Neural cell (in vitro differentiated cells): ENCODE data around the gene PDE6H. TPM values are rescaled to one million over a fixed set of nuclear protein-coding genes. Genes with fewer than 3 reads are reported as not detected.

Experiments used
- H2AFZ ChIP-seq: fragments of 200-600, 300-800 bp; sonication (generic), shearing (Covaris generic); 2 replicates; pipeline ENCODE4 v1.6.0; 2014; ENCODE audit warnings: low read depth, mild to moderate bottlenecking, antibody characterized with exemption, low read length, moderate library complexity
- H3F3A ChIP-seq: fragments of 200-600 bp; shearing (Covaris generic); 2 replicates; pipeline ENCODE4 v1.6.1; 2016; ENCODE audit warnings: mild to moderate bottlenecking, moderate library complexity, mixed read lengths, antibody characterized with exemption, low read length; ENCODE audit not compliant: insufficient read depth, poor library complexity, severe bottlenecking
- H3K27ac ChIP-seq: fragments of 200-600, 300-800 bp; sonication (generic), shearing (Covaris generic); 2 replicates; pipeline ENCODE4 v1.5.1; 2014; ENCODE audit warnings: mild to moderate bottlenecking, low read length, moderate library complexity
- H3K27me3 ChIP-seq: fragments of 300-800, 200-600 bp; sonication (generic), shearing (Covaris generic); 2 replicates; pipeline ENCODE4 v1.6.0; 2014; ENCODE audit warnings: mild to moderate bottlenecking, low read depth, low read length, moderate library complexity; ENCODE audit not compliant: insufficient read depth
- H3K36me3 ChIP-seq: fragments of 300-800, 200-600 bp; sonication (generic), shearing (Covaris generic); 2 replicates; pipeline ENCODE4 v1.5.1; 2014; ENCODE audit warnings: mild to moderate bottlenecking, antibody characterized with exemption, low read length, moderate library complexity; ENCODE audit not compliant: insufficient read depth
- H3K4me2 ChIP-seq: fragments of 300-800, 200-600 bp; sonication (generic), shearing (Covaris generic); 2 replicates; pipeline ENCODE4 v1.6.0; 2014; ENCODE audit warnings: mild to moderate bottlenecking, low read length
- H3K4me3 ChIP-seq: fragments of 300-800, 200-600 bp; sonication (generic), shearing (Covaris generic); 2 replicates; pipeline ENCODE4 v1.5.1; 2014; ENCODE audit warnings: mild to moderate bottlenecking, low read length, moderate library complexity
- H3K79me2 ChIP-seq: fragments of 200-600 bp; shearing (Covaris generic); replicated peaks from 2 replicates; pipeline ENCODE4 v1.6.0; 2014; ENCODE audit warnings: mild to moderate bottlenecking, low read length, moderate library complexity; ENCODE audit not compliant: insufficient read depth
- H3K9ac ChIP-seq: fragments of 300-800, 200-600 bp; sonication (generic), shearing (Covaris generic); 2 replicates; pipeline ENCODE4 v1.6.1; 2016; ENCODE audit warnings: mild to moderate bottlenecking, low read length, mixed read lengths
- H3K9me2 ChIP-seq: fragments of 200-600 bp; shearing (Covaris generic); 2 replicates; pipeline ENCODE4 v1.6.1; 2016; ENCODE audit warnings: mild to moderate bottlenecking, low read length, mixed read lengths; ENCODE audit not compliant: insufficient read depth
- H3K9me3 ChIP-seq: fragments of 200-600, 300-800 bp; sonication (generic), shearing (Covaris generic); 2 replicates; pipeline ENCODE4 v1.6.1; 2016; ENCODE audit warnings: mild to moderate bottlenecking, mixed run types, low read length, moderate library complexity, mixed read lengths
- H4K20me1 ChIP-seq: fragments of 200-600 bp; shearing (Covaris generic); 2 replicates; pipeline ENCODE4 v1.6.1; 2016; ENCODE audit warnings: mild to moderate bottlenecking, mixed run types; ENCODE audit not compliant: insufficient read depth
- EP300 ChIP-seq: fragments of 450-650 bp; conservative IDR thresholded peaks from 2 replicates; pipeline ENCODE4 v1.6.1; 2014; ENCODE audit warnings: antibody characterized with exemption, mild to moderate bottlenecking, moderate library complexity; ENCODE audit not compliant: poor library complexity, severe bottlenecking
- EZH2 ChIP-seq: fragments of 200-600, 300-800 bp; shearing (Covaris generic), sonication (generic); IDR thresholded peaks from 2 replicates; pipeline ENCODE4 v1.6.1; 2014; ENCODE audit warnings: antibody characterized with exemption, low read length, borderline replicate concordance, mild to moderate bottlenecking; ENCODE audit not compliant: insufficient read depth, poor library complexity, severe bottlenecking
- MXI1 ChIP-seq: fragments of 450-650 bp; conservative IDR thresholded peaks from 2 replicates; pipeline ENCODE4 v1.6.1; 2014; ENCODE audit warnings: antibody characterized with exemption, mild to moderate bottlenecking; ENCODE audit not compliant: poor library complexity, severe bottlenecking
- POLR2AphosphoS5 ChIP-seq: IDR thresholded peaks from 2 replicates; pipeline ENCODE4 v1.6.1; 2012
- RAD21 ChIP-seq: fragments of 450-650 bp; conservative IDR thresholded peaks from 2 replicates; pipeline ENCODE4 v1.6.1; 2014; ENCODE audit warnings: antibody characterized with exemption, mild to moderate bottlenecking, moderate library complexity
- SMC3 ChIP-seq: fragments of 450-650 bp; conservative IDR thresholded peaks from 2 replicates; pipeline ENCODE4 v1.6.1; 2014; ENCODE audit warnings: antibody characterized with exemption, mild to moderate bottlenecking, moderate library complexity; ENCODE audit not compliant: poor library complexity
- TAF1 ChIP-seq: IDR thresholded peaks from 2 replicates; pipeline ENCODE4 v1.6.1; 2012; ENCODE audit warnings: low read depth
- polyA plus RNA-seq: library from polyadenylated mRNA; depleted of rRNA; stranded (reverse); fragments of >200 nt; gene quantifications from 2 replicates; pipeline ENCODE4 v1.2.3, GENCODE V29; 2014
- TF ChIP-seq, protein P1 (sequence below): IDR thresholded peaks from 2 replicates; pipeline ENCODE4 v1.6.1; 2012; ENCODE audit warnings: borderline replicate concordance
- TF ChIP-seq, protein P2 (sequence below): fragments of 450-650 bp; IDR thresholded peaks from 2 replicates; pipeline ENCODE4 v1.5.1; 2014; ENCODE audit warnings: antibody characterized with exemption, mild to moderate bottlenecking, moderate library complexity; ENCODE audit not compliant: poor library complexity, severe bottlenecking

Gene PDE6H
- polyA plus RNA-seq, 1 donor from 2014 or later: not detected

DNA sequence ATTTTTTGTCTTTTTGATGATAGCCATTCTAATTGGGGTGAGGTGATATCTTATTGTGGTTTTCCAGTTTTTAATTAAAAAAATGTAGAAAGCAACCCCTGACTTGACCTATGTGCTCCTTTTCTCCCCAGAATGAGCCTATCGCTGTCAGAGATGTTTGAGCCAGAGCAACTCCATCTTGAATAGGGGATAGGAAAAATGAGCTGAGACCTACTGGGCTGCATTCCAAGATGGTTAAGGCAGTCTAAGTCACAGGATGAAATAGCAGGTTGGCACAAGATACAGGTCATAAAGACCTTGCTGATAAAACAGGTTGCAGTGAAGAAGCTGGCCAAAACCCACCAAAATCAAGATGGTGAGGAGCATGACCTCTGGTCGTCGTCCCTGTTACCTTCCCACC lies 48.3 kb upstream of the PDE6H start:
- TF ChIP-seq, protein P1, sequence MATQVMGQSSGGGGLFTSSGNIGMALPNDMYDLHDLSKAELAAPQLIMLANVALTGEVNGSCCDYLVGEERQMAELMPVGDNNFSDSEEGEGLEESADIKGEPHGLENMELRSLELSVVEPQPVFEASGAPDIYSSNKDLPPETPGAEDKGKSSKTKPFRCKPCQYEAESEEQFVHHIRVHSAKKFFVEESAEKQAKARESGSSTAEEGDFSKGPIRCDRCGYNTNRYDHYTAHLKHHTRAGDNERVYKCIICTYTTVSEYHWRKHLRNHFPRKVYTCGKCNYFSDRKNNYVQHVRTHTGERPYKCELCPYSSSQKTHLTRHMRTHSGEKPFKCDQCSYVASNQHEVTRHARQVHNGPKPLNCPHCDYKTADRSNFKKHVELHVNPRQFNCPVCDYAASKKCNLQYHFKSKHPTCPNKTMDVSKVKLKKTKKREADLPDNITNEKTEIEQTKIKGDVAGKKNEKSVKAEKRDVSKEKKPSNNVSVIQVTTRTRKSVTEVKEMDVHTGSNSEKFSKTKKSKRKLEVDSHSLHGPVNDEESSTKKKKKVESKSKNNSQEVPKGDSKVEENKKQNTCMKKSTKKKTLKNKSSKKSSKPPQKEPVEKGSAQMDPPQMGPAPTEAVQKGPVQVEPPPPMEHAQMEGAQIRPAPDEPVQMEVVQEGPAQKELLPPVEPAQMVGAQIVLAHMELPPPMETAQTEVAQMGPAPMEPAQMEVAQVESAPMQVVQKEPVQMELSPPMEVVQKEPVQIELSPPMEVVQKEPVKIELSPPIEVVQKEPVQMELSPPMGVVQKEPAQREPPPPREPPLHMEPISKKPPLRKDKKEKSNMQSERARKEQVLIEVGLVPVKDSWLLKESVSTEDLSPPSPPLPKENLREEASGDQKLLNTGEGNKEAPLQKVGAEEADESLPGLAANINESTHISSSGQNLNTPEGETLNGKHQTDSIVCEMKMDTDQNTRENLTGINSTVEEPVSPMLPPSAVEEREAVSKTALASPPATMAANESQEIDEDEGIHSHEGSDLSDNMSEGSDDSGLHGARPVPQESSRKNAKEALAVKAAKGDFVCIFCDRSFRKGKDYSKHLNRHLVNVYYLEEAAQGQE: no peak
- TF ChIP-seq RAD21 (no peak), MXI1 (no peak), TAF1 (no peak), EP300 (no peak), POLR2AphosphoS5 (no peak), EZH2 (no peak), SMC3 (no peak)
- TF ChIP-seq, protein P2, sequence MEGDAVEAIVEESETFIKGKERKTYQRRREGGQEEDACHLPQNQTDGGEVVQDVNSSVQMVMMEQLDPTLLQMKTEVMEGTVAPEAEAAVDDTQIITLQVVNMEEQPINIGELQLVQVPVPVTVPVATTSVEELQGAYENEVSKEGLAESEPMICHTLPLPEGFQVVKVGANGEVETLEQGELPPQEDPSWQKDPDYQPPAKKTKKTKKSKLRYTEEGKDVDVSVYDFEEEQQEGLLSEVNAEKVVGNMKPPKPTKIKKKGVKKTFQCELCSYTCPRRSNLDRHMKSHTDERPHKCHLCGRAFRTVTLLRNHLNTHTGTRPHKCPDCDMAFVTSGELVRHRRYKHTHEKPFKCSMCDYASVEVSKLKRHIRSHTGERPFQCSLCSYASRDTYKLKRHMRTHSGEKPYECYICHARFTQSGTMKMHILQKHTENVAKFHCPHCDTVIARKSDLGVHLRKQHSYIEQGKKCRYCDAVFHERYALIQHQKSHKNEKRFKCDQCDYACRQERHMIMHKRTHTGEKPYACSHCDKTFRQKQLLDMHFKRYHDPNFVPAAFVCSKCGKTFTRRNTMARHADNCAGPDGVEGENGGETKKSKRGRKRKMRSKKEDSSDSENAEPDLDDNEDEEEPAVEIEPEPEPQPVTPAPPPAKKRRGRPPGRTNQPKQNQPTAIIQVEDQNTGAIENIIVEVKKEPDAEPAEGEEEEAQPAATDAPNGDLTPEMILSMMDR: no peak
- Histone ChIP-seq H3K9me2 (no peaks in the 10 kb centered on the region), H3K36me3 (no peaks in the 10 kb centered on the region), H2AFZ (no peak overlapping the region), H3K79me2 (no peaks in the 10 kb centered on the region), H4K20me1 (no peaks in the 10 kb centered on the region), H3K4me3 (no peak overlapping the region), H3K9me3 (no peaks in the 10 kb centered on the region), H3K27ac (no peak overlapping the region), H3F3A (no peaks in the 10 kb centered on the region), H3K9ac (no peak overlapping the region), H3K27me3 (no peaks in the 10 kb centered on the region), H3K4me2 (no peak overlapping the region)

DNA sequence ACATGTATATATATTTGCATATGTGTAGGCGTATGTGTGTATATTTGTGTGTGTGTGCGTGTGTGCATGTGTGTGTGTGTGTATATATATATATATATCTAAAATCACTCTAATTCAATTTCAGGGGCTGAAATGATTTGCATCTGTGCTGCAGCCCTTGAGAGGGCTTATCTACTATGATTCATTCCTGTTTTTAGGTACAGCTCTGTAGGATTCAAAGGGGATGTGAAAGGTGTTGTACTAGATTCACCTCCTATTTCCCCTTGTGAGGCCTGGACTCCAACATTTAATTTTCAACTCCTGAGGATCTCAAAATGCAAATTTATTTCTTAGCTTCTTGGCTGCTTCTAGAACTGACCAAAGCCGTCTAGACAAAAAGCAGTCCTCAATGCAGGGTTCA lies 45.6 kb upstream of the PDE6H start:
- Histone ChIP-seq H3K9ac (no peak overlapping the region), H4K20me1 (no peaks in the 10 kb centered on the region), H3K79me2 (no peaks in the 10 kb centered on the region), H3K4me2 (no peak overlapping the region), H3K27ac (no peak overlapping the region), H3K27me3 (no peaks in the 10 kb centered on the region), H3K4me3 (no peak overlapping the region), H3K9me3 (no peaks in the 10 kb centered on the region), H3F3A (no peaks in the 10 kb centered on the region), H3K36me3 (no peaks in the 10 kb centered on the region), H3K9me2 (no peaks in the 10 kb centered on the region), H2AFZ (no peak overlapping the region)
- TF ChIP-seq RAD21 (no peak), SMC3 (no peak), EP300 (no peak), MXI1 (no peak), TAF1 (no peak), EZH2 (no peak), POLR2AphosphoS5 (no peak)
- TF ChIP-seq, protein P2: no peak
- TF ChIP-seq, protein P1: no peak
